ENCODE measurements around the gene ZBTB7B. TPM values are rescaled to one million over a fixed set of nuclear protein-coding genes. Genes with fewer than 3 reads are reported as not detected.

Gene ZBTB7B
- total RNA-seq, 2 experiments from 2014 or later = 22.8 to 25.1 TPM

- ChIA-PET POLR2A (interaction anchor here (1.1 to 3.2 kb wide), 12 partner anchors 8 to 123 kb away, joined by 3 to 28 read pairs (median 9); partner anchors contain the start of genes ADAM15, CKS1B, FLAD1 and PMVK), CTCF (interaction anchor here (0.8 to 5.6 kb wide), 12 partner anchors 12 to 123 kb away, joined by 4 to 47 read pairs (median 6); partner anchors contain the start of genes CKS1B, FLAD1 and PMVK)
- H3K4me3 ChIP-seq (ENCODE audit: low read length) = peak overlapping the region; percentile 68
- Mint-ChIP-seq H3K27me3 (no peaks in the 10 kb centered on the region), H3K9me3 (no peaks in the 10 kb centered on the region), H3K36me3 (ENCODE audit: low read depth) (peaks cover 63% of the 10 kb centered on the region), H3K4me3 (peak overlapping the region; percentile 88), H3K4me1 (ENCODE audit: low read depth) (peaks cover 20% of the 10 kb centered on the region), H3K27ac (peak overlapping the region; percentile 91)
- H3K9me3 ChIP-seq (ENCODE audit: control insufficient read depth in 1 of 2, insufficient read depth in 1 of 2, low read length in 2 of 2) = no peaks in the 10 kb centered on the region
- peaks cover 53% of the 10 kb centered on the region for H3K4me1 ChIP-seq (ENCODE audit: insufficient read depth, low read length)
- H3K36me3 ChIP-seq (ENCODE audit: insufficient read depth, low read length) = peaks cover 62% of the 10 kb centered on the region
- intact Hi-C loops (cut with DNase I, micrococcal nuclease) = loop anchor here (1.0 to 5.0 kb wide), 4 partner anchors 37 to 100 kb away; partner anchors contain the start of gene EFNA4 (in 1 of the 2)
- no peak for TF ChIP-seq CTCF (IDR thresholded peaks at IDR 0.05)
- DNase-seq = peak in 2 of 14 experiments; percentile 49 to 54
- peak overlapping the region; percentile 88 to 95 for H3K27ac ChIP-seq (ENCODE audit: low read depth in 1 of 2, low read length in 2 of 2)
- peak; percentile 14 for ATAC-seq (ENCODE audit: poor library complexity)
- no peaks in the 10 kb centered on the region for H3K27me3 ChIP-seq (ENCODE audit: control insufficient read depth in 1 of 2, insufficient read depth in 2 of 2, low read length in 2 of 2)
Observed at GRCh38 chr1:154962156-154962749, 40.3 kb upstream of the ZBTB7B start.

DNA sequence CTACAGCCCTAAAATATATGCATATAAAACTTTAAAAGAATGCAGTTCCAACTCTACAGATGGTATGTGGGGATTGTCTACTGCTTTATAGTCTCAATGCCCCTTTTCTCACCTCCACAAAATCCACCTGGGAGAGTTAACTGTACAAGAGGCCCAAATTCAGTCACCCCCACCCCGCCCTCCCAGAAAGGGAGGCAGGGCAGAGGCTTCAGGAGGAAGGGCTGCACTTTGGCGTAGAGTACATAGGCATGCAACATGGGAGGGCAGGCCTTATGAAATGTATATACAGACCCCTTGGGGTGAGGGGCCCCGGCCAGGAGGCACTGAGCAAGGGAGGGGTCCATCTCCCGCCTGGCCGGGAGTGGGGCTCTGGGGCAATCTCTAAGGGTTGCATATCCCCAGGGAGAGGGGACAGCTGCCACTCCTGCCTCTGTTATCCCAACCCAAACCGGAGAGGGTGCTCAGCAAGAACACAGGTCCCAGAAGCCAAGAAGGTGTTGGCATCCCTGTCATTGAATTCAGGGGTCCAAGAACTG, 39.7 kb upstream of the ZBTB7B start:
- CTCF ChIA-PET = interaction anchor here (2.1 to 5.6 kb wide), 6 partner anchors 11 to 99 kb away, joined by 8 to 47 read pairs (median 20); partner anchors contain the start of genes CKS1B, FLAD1 and PMVK
- Histone ChIP-seq H3K27ac (ENCODE audit: low read depth in 1 of 2, low read length in 2 of 2) (peak overlapping the region; percentile 88 to 95), H3K4me3 (ENCODE audit: low read length) (no peak overlapping the region), H3K9me3 (ENCODE audit: control insufficient read depth in 1 of 2, insufficient read depth in 1 of 2, low read length in 2 of 2) (no peaks in the 10 kb centered on the region), H3K36me3 (ENCODE audit: insufficient read depth, low read length) (peaks cover 64% of the 10 kb centered on the region), H3K4me1 (ENCODE audit: insufficient read depth, low read length) (peaks cover 52% of the 10 kb centered on the region), H3K27me3 (ENCODE audit: control insufficient read depth in 1 of 2, insufficient read depth in 2 of 2, low read length in 2 of 2) (no peaks in the 10 kb centered on the region)
- Mint-ChIP-seq H3K4me1 (ENCODE audit: low read depth) (peaks cover 20% of the 10 kb centered on the region), H3K27me3 (no peaks in the 10 kb centered on the region), H3K4me3 (peak overlapping the region; percentile 88), H3K27ac (peak overlapping the region; percentile 91), H3K36me3 (ENCODE audit: low read depth) (peaks cover 69% of the 10 kb centered on the region), H3K9me3 (no peaks in the 10 kb centered on the region)
- no peak for TF ChIP-seq CTCF (IDR thresholded peaks at IDR 0.05)
- POLR2A ChIA-PET = interaction anchor here (1.1 to 3.2 kb wide), 4 partner anchors 10 to 57 kb away, joined by 3 to 28 read pairs (median 14); partner anchors contain the start of gene CKS1B
- no peak for DNase-seq
- intact Hi-C loops (cut with DNase I, micrococcal nuclease) = loop anchor here (1.0 to 5.0 kb wide), 4 partner anchors 36 to 99 kb away; partner anchors contain the start of gene EFNA4 (in 1 of the 2)
- no peak for ATAC-seq (ENCODE audit: poor library complexity)

DNA sequence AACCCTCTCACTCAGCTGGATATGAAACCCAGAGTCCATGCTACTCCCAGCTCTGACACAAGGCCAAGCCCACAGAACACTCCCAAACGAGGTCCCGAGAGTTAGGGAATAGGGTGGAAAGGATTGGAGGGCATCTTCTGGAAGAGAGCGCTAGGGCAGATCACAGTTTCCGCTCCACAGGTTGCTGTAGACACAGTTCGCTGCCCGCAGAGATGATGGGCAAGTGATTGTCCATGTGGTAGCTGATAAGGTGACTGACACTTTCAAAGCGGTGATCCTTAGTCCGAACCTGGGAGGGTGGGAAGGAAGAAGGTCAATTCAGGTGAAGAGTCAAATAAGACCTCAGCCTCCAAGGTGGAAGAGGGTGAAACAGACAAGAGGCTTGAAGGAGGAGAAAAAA, 39.0 kb upstream of the ZBTB7B start:
- DNase-seq (no peak), ATAC-seq (ENCODE audit: poor library complexity) (no peak)
- Histone ChIP-seq H3K36me3 (ENCODE audit: insufficient read depth, low read length) (peaks cover 64% of the 10 kb centered on the region), H3K4me1 (ENCODE audit: insufficient read depth, low read length) (peaks cover 49% of the 10 kb centered on the region), H3K27me3 (ENCODE audit: control insufficient read depth in 1 of 2, insufficient read depth in 2 of 2, low read length in 2 of 2) (no peaks in the 10 kb centered on the region), H3K4me3 (ENCODE audit: low read length) (no peak overlapping the region), H3K27ac (ENCODE audit: low read depth in 1 of 2, low read length in 2 of 2) (no peak overlapping the region), H3K9me3 (ENCODE audit: control insufficient read depth in 1 of 2, insufficient read depth in 1 of 2, low read length in 2 of 2) (no peaks in the 10 kb centered on the region)
- CTCF ChIA-PET = interaction anchor here (1.6 to 5.6 kb wide), 3 partner anchors 11 to 54 kb away, joined by 6 to 40 read pairs (median 8); partner anchors contain the start of genes CKS1B and FLAD1
- POLR2A ChIA-PET = interaction anchor here (1.0 kb wide), 1 partner anchor 8 kb away, joined by 5 read pairs; the partner anchor contains the start of gene PBXIP1
- H3K36me3 Mint-ChIP-seq (ENCODE audit: low read depth) = peaks cover 70% of the 10 kb centered on the region
- intact Hi-C loops (cut with DNase I, micrococcal nuclease) = loop anchor here (2.0 to 5.0 kb wide), 2 partner anchors 53 to 99 kb away; partner anchors contain the start of gene EFNA4 (in 1 of the 2)
- H3K9me3 Mint-ChIP-seq = no peaks in the 10 kb centered on the region
- H3K27ac Mint-ChIP-seq = peak overlapping the region; percentile 91
- TF ChIP-seq CTCF (IDR thresholded peaks at IDR 0.05) = no peak
- peaks cover 20% of the 10 kb centered on the region for H3K4me1 Mint-ChIP-seq (ENCODE audit: low read depth)
- H3K4me3 Mint-ChIP-seq = no peak overlapping the region
- no peaks in the 10 kb centered on the region for H3K27me3 Mint-ChIP-seq

Data from CD4-positive, alpha-beta T cell (primary cell).